HG03558 (cell line): ENCODE data around the gene DLG5.
A peak's percentile ranks its signal among the peaks of the same experiment; 100 is the strongest.

Experiments used
- ATAC-seq: cut with Tn5 transposase; IDR thresholded peaks from one replicate; pipeline ENCODE4 v1.9.1; 2021; ENCODE audit warnings: moderate number of reproducible peaks; ENCODE audit not compliant: unreplicated experiment; ENCODE audit errors: extremely low read depth

Gene DLG5

GRCh38 chr10:77946084-77946483 is 19.5 kb upstream of the DLG5 start:
- no peak for ATAC-seq

GRCh38 chr10:77944519-77944918 is 18.0 kb upstream of the DLG5 start:
- no peak for ATAC-seq

GRCh38 chr10:77943121-77943901 is 16.8 kb upstream of the DLG5 start:
- ATAC-seq, result no peak

- ATAC-seq, result no peak
Measured at GRCh38 chr10:77941790-77942189, 15.2 kb upstream of the DLG5 start.

GRCh38 chr10:77940627-77941026 is 14.1 kb upstream of the DLG5 start:
- no peak for ATAC-seq

- no peak for ATAC-seq
Measured at GRCh38 chr10:77940225-77940624, 13.7 kb upstream of the DLG5 start.

- ATAC-seq, result no peak
Measured at GRCh38 chr10:77939561-77940001, 13.0 kb upstream of the DLG5 start.

GRCh38 chr10:77936697-77937567 is 10.4 kb upstream of the DLG5 start:
- ATAC-seq, result no peak

- ATAC-seq, result no peak
Measured at GRCh38 chr10:77932016-77932715, 5.6 kb upstream of the DLG5 start.

GRCh38 chr10:77927402-77928246 is 1.1 kb upstream of the DLG5 start:
- no peak for ATAC-seq

- peak; percentile 36 for ATAC-seq
Measured at GRCh38 chr10:77925795-77926565, 575 bp downstream of the DLG5 start.

- no peak for ATAC-seq
Measured at GRCh38 chr10:77925410-77925794, 1.2 kb downstream of the DLG5 start.

GRCh38 chr10:77922566-77923179 is 3.9 kb downstream of the DLG5 start:
- ATAC-seq, result no peak

- no peak for ATAC-seq
Measured at GRCh38 chr10:77922055-77922454, 4.5 kb downstream of the DLG5 start.

GRCh38 chr10:77921395-77921794 is 5.2 kb downstream of the DLG5 start:
- no peak for ATAC-seq

- no peak for ATAC-seq
Measured at GRCh38 chr10:77920495-77920894, 6.1 kb downstream of the DLG5 start.

- no peak for ATAC-seq
Measured at GRCh38 chr10:77919713-77920108, 6.8 kb downstream of the DLG5 start.

- ATAC-seq, result no peak
Measured at GRCh38 chr10:77915319-77916105, 11.0 kb downstream of the DLG5 start.
